HUDEP-2 (cell line): ENCODE measurements around the gene ISX.

Source experiments
- DNase-seq, 76 experiments: peaks; one replicate each; lab custom pipeline; 2025; ENCODE audit not compliant: unreplicated experiment in 76 of 76; lab: John Stamatoyannopoulos, UW

ISX gene

DNA sequence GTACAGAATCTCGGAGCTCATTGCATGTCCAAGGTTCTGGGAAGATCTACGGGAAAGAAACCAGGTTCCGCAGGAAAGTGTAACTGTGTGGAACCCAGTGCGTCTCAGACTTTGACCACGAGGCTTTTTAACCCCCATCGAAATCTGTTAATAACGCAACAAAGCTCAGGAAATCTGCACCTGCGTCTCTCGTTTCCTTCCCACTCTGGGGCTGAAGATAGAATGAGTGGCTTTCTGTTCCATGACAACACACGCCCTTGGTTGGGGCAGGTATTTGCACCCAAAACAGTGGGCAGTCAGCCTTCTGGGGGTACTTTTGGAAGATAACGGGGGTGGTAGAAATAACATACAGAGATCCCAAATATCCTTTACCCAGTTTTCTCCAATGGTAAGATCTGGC lies 38.5 kb downstream of the ISX start:
- no peak for DNase-seq

GRCh38 chr22:35109616-35110015 lies 43.7 kb downstream of the ISX start:
- DNase-seq = no peak

- DNase-seq = no peak
Observed at GRCh38 chr22:35111244-35111643, 45.3 kb downstream of the ISX start.

DNA sequence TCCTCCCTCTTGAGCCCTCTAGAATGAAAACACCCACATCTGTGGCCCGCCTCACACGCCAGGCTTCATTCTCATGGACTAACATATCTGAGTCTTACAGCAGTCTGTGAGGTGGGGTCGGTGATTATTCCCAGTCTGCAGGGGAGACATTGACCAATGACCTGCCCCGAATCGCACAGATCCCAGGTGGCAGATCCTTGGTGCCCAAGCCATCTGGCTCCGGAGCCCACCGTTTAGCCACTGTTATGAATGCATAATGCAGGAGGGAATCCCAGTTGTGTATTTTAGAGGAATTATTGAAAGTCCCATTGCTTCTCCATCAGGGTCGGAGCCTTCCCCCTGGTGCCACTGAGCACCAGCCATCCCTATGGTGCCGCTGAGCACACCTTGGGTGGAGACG lies 47.4 kb downstream of the ISX start:
- no peak for DNase-seq

GRCh38 chr22:35114131-35114980 lies 48.4 kb downstream of the ISX start:
- DNase-seq = no peak

- no peak for DNase-seq
Observed at GRCh38 chr22:35115515-35115914, 49.6 kb downstream of the ISX start.

DNA sequence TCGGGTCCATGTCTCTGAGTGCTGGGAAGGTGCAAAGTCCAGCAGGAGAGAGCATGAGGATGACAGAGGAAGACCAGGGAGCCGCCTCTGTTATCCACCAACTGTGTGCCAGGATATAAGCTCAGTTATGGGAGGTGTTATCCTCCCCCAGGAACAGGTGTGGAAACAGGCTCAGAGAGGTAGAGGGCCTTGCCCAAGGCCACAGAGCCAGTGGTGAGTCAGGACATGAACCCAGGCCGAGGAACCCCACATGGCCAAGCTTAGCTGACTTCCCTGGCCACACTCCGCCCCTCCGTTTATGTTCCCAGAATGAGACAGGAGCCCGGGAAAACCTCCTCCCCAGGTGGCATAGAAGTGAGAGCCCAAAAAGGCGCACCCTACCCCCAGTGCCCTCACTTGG lies 50.3 kb downstream of the ISX start:
- no peak for DNase-seq

- peak in 1 of 76 experiments; percentile 5 for DNase-seq
Observed at GRCh38 chr22:35116817-35117216, 50.9 kb downstream of the ISX start.

DNA sequence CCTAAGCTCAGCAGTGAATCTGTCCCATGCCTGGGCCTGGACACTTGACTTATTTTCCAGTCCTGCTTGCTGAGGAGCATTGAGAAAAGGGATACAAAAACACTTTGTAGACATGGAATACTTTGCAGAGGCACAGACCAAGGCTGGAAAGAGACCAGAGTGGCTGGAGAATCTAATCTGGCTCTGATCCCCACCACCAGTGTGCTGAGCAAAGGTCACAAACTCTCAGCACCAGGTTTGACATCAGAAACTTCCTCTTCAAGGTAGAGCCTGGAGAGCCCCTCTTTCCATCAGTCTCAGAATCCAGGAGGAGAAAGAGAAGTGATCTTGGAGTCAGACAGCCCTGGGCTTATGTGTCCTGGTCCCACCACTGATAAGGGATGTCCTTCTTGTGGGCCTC lies 53.5 kb downstream of the ISX start:
- DNase-seq = no peak

DNA sequence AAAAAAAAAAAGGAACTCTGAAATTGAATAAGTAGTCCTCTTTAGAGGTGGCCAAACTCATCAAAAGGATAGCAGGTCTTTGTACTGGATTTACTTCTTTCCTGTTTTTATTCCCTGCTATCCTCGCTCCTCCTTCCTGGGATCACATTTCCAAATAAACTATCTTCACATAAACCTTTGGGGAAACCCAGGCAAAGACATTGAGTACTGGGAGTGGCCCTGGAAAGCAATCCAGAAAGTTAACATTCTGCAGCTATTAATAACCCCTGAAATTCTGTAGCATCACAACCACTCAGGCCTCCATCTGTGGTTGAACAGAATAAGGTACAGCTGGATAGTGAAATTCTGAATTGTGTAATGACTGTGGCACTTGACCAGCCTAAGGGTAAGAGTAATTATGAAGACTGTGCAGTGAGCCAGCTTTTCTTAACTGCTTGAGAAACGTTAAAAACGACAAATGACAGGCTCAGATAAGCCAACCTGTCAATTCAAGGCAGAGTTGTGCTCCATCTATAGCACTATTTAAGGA lies 58.8 kb downstream of the ISX start:
- DNase-seq = no peak

DNA sequence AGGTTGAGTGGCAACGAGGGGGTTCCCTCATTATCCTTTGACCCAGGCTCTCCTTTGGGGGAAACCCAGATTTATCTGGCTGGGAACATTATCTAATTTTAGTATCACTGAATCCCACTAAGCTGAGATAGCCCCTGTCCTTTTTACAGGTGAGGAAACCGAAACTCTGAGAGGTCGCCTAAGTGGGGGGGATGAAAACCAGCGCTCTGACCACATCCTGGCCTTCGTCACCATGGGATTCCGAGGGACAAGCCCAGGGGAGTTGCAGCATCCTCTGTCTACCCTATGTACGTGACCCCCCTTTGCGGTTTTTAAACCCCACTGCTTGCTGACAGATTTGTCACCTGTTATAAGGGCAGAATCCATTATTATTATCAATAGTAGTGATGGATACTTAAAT lies 61.0 kb downstream of the ISX start:
- no peak for DNase-seq

GRCh38 chr22:35128637-35129036 lies 62.7 kb downstream of the ISX start:
- DNase-seq = no peak

DNA sequence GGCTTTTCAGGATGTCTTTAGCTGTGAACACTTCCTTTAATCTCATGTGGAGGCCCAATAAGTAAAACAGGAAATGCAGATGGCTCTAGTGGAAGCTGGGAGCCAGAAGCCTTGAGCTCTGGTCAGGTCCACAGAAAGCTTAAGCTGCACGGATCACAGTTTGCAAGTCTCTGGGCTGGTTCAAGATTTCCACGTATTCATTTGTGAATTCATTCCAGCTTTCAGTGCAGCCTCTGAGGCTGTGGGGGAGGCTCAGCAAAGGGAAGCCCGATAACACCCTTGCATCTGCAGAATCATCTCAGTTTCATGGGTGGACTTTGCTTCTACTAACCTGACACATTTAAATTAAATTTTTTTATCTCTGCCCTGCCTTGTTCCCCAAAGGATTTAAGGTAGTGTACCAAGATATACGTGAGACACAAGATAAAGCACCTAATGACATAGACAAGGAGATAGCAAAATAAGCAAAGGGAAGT lies 65.6 kb downstream of the ISX start:
- peak in 7 of 76 experiments; percentile 8 to 26 (median 9) for DNase-seq

DNA sequence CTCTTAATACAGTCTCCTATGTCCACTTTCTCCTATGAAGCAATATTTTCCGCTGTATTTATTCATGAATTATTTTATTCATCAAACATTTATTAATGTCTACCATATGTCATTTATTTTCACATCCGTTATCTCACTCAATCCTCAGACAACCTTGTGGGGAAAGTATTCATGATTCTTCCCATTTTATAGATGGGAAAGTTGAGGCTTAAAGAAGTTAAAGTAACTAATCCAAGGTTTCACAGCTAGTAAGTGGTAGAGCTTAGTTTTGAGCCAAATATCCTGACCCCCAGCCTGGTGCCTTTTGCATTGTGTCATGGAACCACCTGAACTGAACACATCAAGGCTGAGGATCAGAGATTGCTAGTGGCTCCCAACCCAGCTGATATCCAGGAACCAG lies 66.6 kb downstream of the ISX start:
- no peak for DNase-seq

- DNase-seq = no peak
Observed at GRCh38 chr22:35133702-35134380, 67.9 kb downstream of the ISX start.

DNA sequence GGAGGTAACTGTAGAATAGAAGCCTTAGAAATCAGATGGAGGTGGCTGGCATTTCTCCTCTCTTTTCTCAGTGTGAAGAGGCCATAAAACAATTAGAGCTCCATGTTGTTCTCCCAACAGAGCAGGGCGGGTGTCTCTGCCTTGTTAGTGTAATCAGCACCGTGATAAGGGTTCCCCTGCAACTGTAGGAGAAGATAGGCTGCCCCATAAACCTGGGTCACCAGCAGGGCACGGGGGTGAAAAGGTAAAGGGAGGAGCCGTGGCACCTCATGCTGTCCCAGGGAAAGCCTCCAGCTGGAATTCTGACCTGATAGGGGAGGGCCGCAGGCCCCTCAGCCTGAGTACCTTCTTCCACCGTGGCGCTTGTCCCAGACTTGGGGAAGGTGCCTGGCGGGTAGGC lies 68.7 kb downstream of the ISX start:
- peak in 12 of 76 experiments; percentile 3 to 41 (median 12) for DNase-seq

DNA sequence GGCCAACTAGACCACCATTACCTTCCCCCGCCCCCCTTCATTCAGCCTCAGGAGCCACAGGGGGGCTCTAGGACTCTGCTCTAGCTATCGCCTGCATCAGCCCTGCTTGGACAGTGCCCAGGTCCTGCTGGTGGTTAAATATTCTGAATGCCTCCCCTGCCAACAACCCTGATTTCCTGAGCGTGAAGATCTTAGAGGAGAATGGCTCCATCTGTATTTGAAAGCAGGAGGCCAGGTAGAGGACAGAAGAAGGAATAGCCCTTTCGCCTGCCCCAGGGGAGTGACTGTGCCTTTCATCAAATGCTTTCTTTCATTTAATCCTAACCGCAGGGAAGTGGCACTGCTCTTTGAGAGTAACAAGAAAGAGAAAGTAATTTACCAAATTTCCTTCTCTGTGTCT lies 69.2 kb downstream of the ISX start:
- DNase-seq = no peak
